GM21619 (cell line): ENCODE measurements around the gene DVL1.

ENCODE experiments used
- ATAC-seq: cut with Tn5 transposase; IDR thresholded peaks from one replicate; pipeline ENCODE4 v1.9.1; 2021; ENCODE audit not compliant: unreplicated experiment

DVL1 gene

GRCh38 chr1:1342061-1342562 lies 7.1 kb downstream of the DVL1 start:
- no peak for ATAC-seq

GRCh38 chr1:1341549-1342021 lies 7.6 kb downstream of the DVL1 start:
- no peak for ATAC-seq

GRCh38 chr1:1340791-1341548 lies 8.2 kb downstream of the DVL1 start:
- ATAC-seq = no peak

- no peak for ATAC-seq
Measured at GRCh38 chr1:1340185-1340584, 9.0 kb downstream of the DVL1 start.

- no peak for ATAC-seq
Measured at GRCh38 chr1:1338278-1338677, 10.9 kb downstream of the DVL1 start.

GRCh38 chr1:1337793-1338147 lies 11.4 kb downstream of the DVL1 start:
- no peak for ATAC-seq

- ATAC-seq = no peak
Measured at GRCh38 chr1:1336931-1337792, 12.1 kb downstream of the DVL1 start.

- no peak for ATAC-seq
Measured at GRCh38 chr1:1336446-1336845, 12.8 kb downstream of the DVL1 start.

- no peak for ATAC-seq
Measured at GRCh38 chr1:1335792-1336248, 13.4 kb downstream of the DVL1 start.

- no peak for ATAC-seq
Measured at GRCh38 chr1:1335283-1335682, 13.9 kb downstream of the DVL1 start.

GRCh38 chr1:1334835-1335234 lies 14.4 kb downstream of the DVL1 start:
- no peak for ATAC-seq

GRCh38 chr1:1333551-1334241 lies 15.5 kb downstream of the DVL1 start:
- ATAC-seq = no peak

GRCh38 chr1:1332774-1333480 lies 16.3 kb downstream of the DVL1 start:
- ATAC-seq = no peak

- no peak for ATAC-seq
Measured at GRCh38 chr1:1332031-1332755, 17.0 kb downstream of the DVL1 start.

- ATAC-seq = no peak
Measured at GRCh38 chr1:1331068-1331965, 17.9 kb downstream of the DVL1 start, which contains the start of gene TAS1R3. Gene TAS1R3 (plus strand): TSS chr1:1331280. CDS start chr1:1331346, 66 bp downstream.

GRCh38 chr1:1330366-1331067 lies 18.7 kb downstream of the DVL1 start:
- no peak for ATAC-seq

- no peak for ATAC-seq
Measured at GRCh38 chr1:1329304-1330210, 19.7 kb downstream of the DVL1 start.
